ENCODE measurements around the gene ECEL1.

ECEL1 gene

GRCh38 chr2:232476791-232477190, 10.8 kb downstream of the ECEL1 start:
- no peak for TF ChIP-seq CTCF (IDR thresholded peaks at IDR 0.05; ENCODE audit: insufficient read depth, missing control alignments)
- DNase-seq (ENCODE audit: insufficient read length, low spot score) (no peak), FAIRE-seq (no peak)

GRCh38 chr2:232476045-232476444, 11.6 kb downstream of the ECEL1 start:
- DNase-seq (ENCODE audit: insufficient read length, low spot score), result no peak
- no peak for TF ChIP-seq CTCF (IDR thresholded peaks at IDR 0.05; ENCODE audit: insufficient read depth, missing control alignments)
- no peak for FAIRE-seq

- no peak for TF ChIP-seq CTCF (IDR thresholded peaks at IDR 0.05; ENCODE audit: insufficient read depth, missing control alignments)
- DNase-seq (ENCODE audit: insufficient read length, low spot score) (no peak), FAIRE-seq (no peak)
Measured at GRCh38 chr2:232473467-232473890, 14.2 kb downstream of the ECEL1 start.

- no peak for FAIRE-seq
- TF ChIP-seq CTCF (IDR thresholded peaks at IDR 0.05; ENCODE audit: insufficient read depth, missing control alignments), result no peak
- no peak for DNase-seq (ENCODE audit: insufficient read length, low spot score)
Measured at GRCh38 chr2:232466221-232466620, 21.4 kb downstream of the ECEL1 start.

- DNase-seq (ENCODE audit: insufficient read length, low spot score) (no peak), FAIRE-seq (no peak)
- TF ChIP-seq CTCF (IDR thresholded peaks at IDR 0.05; ENCODE audit: insufficient read depth, missing control alignments), result no peak
Measured at GRCh38 chr2:232465061-232465460, 22.6 kb downstream of the ECEL1 start.

- no peak for TF ChIP-seq CTCF (IDR thresholded peaks at IDR 0.05; ENCODE audit: insufficient read depth, missing control alignments)
- DNase-seq (ENCODE audit: insufficient read length, low spot score), result no peak
- FAIRE-seq, result no peak
Measured at GRCh38 chr2:232464544-232464885, 23.1 kb downstream of the ECEL1 start.

- FAIRE-seq (no peak), DNase-seq (ENCODE audit: insufficient read length, low spot score) (no peak)
- no peak for TF ChIP-seq CTCF (IDR thresholded peaks at IDR 0.05; ENCODE audit: insufficient read depth, missing control alignments)
Measured at GRCh38 chr2:232463701-232464543, 23.7 kb downstream of the ECEL1 start.
